Neural cell (in vitro differentiated cells): ENCODE data around the gene PIGL. TPM values are rescaled to one million over a fixed set of nuclear protein-coding genes. Genes with fewer than 3 reads are reported as not detected.

Experiments
- H2AFZ ChIP-seq: fragments of 200-600, 300-800 bp; sonication (generic), shearing (Covaris generic); 2 replicates; pipeline ENCODE4 v1.6.0; 2014; ENCODE audit warnings: low read depth, mild to moderate bottlenecking, antibody characterized with exemption, low read length, moderate library complexity
- H3F3A ChIP-seq: fragments of 200-600 bp; shearing (Covaris generic); 2 replicates; pipeline ENCODE4 v1.6.1; 2016; ENCODE audit warnings: mild to moderate bottlenecking, moderate library complexity, mixed read lengths, antibody characterized with exemption, low read length; ENCODE audit not compliant: insufficient read depth, poor library complexity, severe bottlenecking
- H3K27ac ChIP-seq: fragments of 200-600, 300-800 bp; sonication (generic), shearing (Covaris generic); 2 replicates; pipeline ENCODE4 v1.5.1; 2014; ENCODE audit warnings: mild to moderate bottlenecking, low read length, moderate library complexity
- H3K27me3 ChIP-seq: fragments of 300-800, 200-600 bp; sonication (generic), shearing (Covaris generic); 2 replicates; pipeline ENCODE4 v1.6.0; 2014; ENCODE audit warnings: mild to moderate bottlenecking, low read depth, low read length, moderate library complexity; ENCODE audit not compliant: insufficient read depth
- H3K36me3 ChIP-seq: fragments of 300-800, 200-600 bp; sonication (generic), shearing (Covaris generic); 2 replicates; pipeline ENCODE4 v1.5.1; 2014; ENCODE audit warnings: mild to moderate bottlenecking, antibody characterized with exemption, low read length, moderate library complexity; ENCODE audit not compliant: insufficient read depth
- H3K4me2 ChIP-seq: fragments of 300-800, 200-600 bp; sonication (generic), shearing (Covaris generic); 2 replicates; pipeline ENCODE4 v1.6.0; 2014; ENCODE audit warnings: mild to moderate bottlenecking, low read length
- H3K4me3 ChIP-seq: fragments of 300-800, 200-600 bp; sonication (generic), shearing (Covaris generic); 2 replicates; pipeline ENCODE4 v1.5.1; 2014; ENCODE audit warnings: mild to moderate bottlenecking, low read length, moderate library complexity
- H3K79me2 ChIP-seq: fragments of 200-600 bp; shearing (Covaris generic); replicated peaks from 2 replicates; pipeline ENCODE4 v1.6.0; 2014; ENCODE audit warnings: mild to moderate bottlenecking, low read length, moderate library complexity; ENCODE audit not compliant: insufficient read depth
- H3K9ac ChIP-seq: fragments of 300-800, 200-600 bp; sonication (generic), shearing (Covaris generic); 2 replicates; pipeline ENCODE4 v1.6.1; 2016; ENCODE audit warnings: mild to moderate bottlenecking, low read length, mixed read lengths
- H3K9me2 ChIP-seq: fragments of 200-600 bp; shearing (Covaris generic); 2 replicates; pipeline ENCODE4 v1.6.1; 2016; ENCODE audit warnings: mild to moderate bottlenecking, low read length, mixed read lengths; ENCODE audit not compliant: insufficient read depth
- H3K9me3 ChIP-seq: fragments of 200-600, 300-800 bp; sonication (generic), shearing (Covaris generic); 2 replicates; pipeline ENCODE4 v1.6.1; 2016; ENCODE audit warnings: mild to moderate bottlenecking, mixed run types, low read length, moderate library complexity, mixed read lengths
- H4K20me1 ChIP-seq: fragments of 200-600 bp; shearing (Covaris generic); 2 replicates; pipeline ENCODE4 v1.6.1; 2016; ENCODE audit warnings: mild to moderate bottlenecking, mixed run types; ENCODE audit not compliant: insufficient read depth
- CTCF ChIP-seq: fragments of 450-650 bp; IDR thresholded peaks from 2 replicates; pipeline ENCODE4 v1.5.1; 2014; ENCODE audit warnings: antibody characterized with exemption, mild to moderate bottlenecking, moderate library complexity; ENCODE audit not compliant: poor library complexity, severe bottlenecking
- EP300 ChIP-seq: fragments of 450-650 bp; conservative IDR thresholded peaks from 2 replicates; pipeline ENCODE4 v1.6.1; 2014; ENCODE audit warnings: antibody characterized with exemption, mild to moderate bottlenecking, moderate library complexity; ENCODE audit not compliant: poor library complexity, severe bottlenecking
- EZH2 ChIP-seq: fragments of 200-600, 300-800 bp; shearing (Covaris generic), sonication (generic); IDR thresholded peaks from 2 replicates; pipeline ENCODE4 v1.6.1; 2014; ENCODE audit warnings: antibody characterized with exemption, low read length, borderline replicate concordance, mild to moderate bottlenecking; ENCODE audit not compliant: insufficient read depth, poor library complexity, severe bottlenecking
- MXI1 ChIP-seq: fragments of 450-650 bp; conservative IDR thresholded peaks from 2 replicates; pipeline ENCODE4 v1.6.1; 2014; ENCODE audit warnings: antibody characterized with exemption, mild to moderate bottlenecking; ENCODE audit not compliant: poor library complexity, severe bottlenecking
- POLR2AphosphoS5 ChIP-seq: IDR thresholded peaks from 2 replicates; pipeline ENCODE4 v1.6.1; 2012
- RAD21 ChIP-seq: fragments of 450-650 bp; conservative IDR thresholded peaks from 2 replicates; pipeline ENCODE4 v1.6.1; 2014; ENCODE audit warnings: antibody characterized with exemption, mild to moderate bottlenecking, moderate library complexity
- SMC3 ChIP-seq: fragments of 450-650 bp; conservative IDR thresholded peaks from 2 replicates; pipeline ENCODE4 v1.6.1; 2014; ENCODE audit warnings: antibody characterized with exemption, mild to moderate bottlenecking, moderate library complexity; ENCODE audit not compliant: poor library complexity
- TAF1 ChIP-seq: IDR thresholded peaks from 2 replicates; pipeline ENCODE4 v1.6.1; 2012; ENCODE audit warnings: low read depth
- polyA plus RNA-seq: library from polyadenylated mRNA; depleted of rRNA; stranded (reverse); fragments of >200 nt; gene quantifications from 2 replicates; pipeline ENCODE4 v1.2.3, GENCODE V29; 2014
- TF ChIP-seq, protein P1 (sequence below): IDR thresholded peaks from 2 replicates; pipeline ENCODE4 v1.6.1; 2012; ENCODE audit warnings: borderline replicate concordance

The PIGL gene
- polyA plus RNA-seq, 1 donor from 2014 or later = 75.5 TPM

GRCh38 chr17:16288860-16289571, 72.0 kb downstream of the PIGL start:
- no peaks in the 10 kb centered on the region for H4K20me1 ChIP-seq
- H3K4me3 ChIP-seq = no peak overlapping the region
- H3K27me3 ChIP-seq = no peaks in the 10 kb centered on the region
- no peak overlapping the region for H3K9ac ChIP-seq
- no peaks in the 10 kb centered on the region for H3K9me3 ChIP-seq
- TF ChIP-seq TAF1 (no peak), RAD21 (no peak), POLR2AphosphoS5 (no peak), CTCF (no peak), EP300 (no peak), MXI1 (no peak), EZH2 (no peak), SMC3 (no peak)
- TF ChIP-seq, protein P1, sequence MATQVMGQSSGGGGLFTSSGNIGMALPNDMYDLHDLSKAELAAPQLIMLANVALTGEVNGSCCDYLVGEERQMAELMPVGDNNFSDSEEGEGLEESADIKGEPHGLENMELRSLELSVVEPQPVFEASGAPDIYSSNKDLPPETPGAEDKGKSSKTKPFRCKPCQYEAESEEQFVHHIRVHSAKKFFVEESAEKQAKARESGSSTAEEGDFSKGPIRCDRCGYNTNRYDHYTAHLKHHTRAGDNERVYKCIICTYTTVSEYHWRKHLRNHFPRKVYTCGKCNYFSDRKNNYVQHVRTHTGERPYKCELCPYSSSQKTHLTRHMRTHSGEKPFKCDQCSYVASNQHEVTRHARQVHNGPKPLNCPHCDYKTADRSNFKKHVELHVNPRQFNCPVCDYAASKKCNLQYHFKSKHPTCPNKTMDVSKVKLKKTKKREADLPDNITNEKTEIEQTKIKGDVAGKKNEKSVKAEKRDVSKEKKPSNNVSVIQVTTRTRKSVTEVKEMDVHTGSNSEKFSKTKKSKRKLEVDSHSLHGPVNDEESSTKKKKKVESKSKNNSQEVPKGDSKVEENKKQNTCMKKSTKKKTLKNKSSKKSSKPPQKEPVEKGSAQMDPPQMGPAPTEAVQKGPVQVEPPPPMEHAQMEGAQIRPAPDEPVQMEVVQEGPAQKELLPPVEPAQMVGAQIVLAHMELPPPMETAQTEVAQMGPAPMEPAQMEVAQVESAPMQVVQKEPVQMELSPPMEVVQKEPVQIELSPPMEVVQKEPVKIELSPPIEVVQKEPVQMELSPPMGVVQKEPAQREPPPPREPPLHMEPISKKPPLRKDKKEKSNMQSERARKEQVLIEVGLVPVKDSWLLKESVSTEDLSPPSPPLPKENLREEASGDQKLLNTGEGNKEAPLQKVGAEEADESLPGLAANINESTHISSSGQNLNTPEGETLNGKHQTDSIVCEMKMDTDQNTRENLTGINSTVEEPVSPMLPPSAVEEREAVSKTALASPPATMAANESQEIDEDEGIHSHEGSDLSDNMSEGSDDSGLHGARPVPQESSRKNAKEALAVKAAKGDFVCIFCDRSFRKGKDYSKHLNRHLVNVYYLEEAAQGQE = no peak
- no peaks in the 10 kb centered on the region for H3K79me2 ChIP-seq
- H2AFZ ChIP-seq = no peak overlapping the region
- H3K9me2 ChIP-seq = no peaks in the 10 kb centered on the region
- no peak overlapping the region for H3K27ac ChIP-seq
- no peaks in the 10 kb centered on the region for H3F3A ChIP-seq
- H3K36me3 ChIP-seq = no peaks in the 10 kb centered on the region
- H3K4me2 ChIP-seq = no peak overlapping the region

DNA sequence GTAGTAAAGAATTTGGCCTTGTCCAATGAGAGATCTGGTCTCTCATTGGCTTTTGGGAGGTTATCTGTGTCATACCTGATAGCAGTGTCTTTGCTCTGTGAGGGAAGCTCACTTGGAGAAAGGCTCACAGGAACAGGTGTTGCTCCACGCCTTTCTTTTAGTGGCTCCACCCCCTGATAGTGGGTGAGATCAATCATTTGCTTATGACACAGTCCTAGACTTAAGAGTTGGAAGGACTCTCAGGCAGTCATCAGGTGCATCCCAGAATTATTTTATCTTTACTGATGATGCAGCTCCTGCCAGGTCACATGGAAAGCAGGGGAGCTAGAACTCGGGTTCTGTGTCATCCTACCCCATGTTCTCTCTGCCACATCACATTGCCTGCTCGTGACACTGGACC, 76.9 kb downstream of the PIGL start:
- Histone ChIP-seq H3K4me2 (no peak overlapping the region), H3K79me2 (no peaks in the 10 kb centered on the region), H4K20me1 (no peaks in the 10 kb centered on the region), H3K27ac (no peak overlapping the region), H3F3A (no peaks in the 10 kb centered on the region), H3K27me3 (no peaks in the 10 kb centered on the region), H3K9me2 (no peaks in the 10 kb centered on the region), H2AFZ (no peak overlapping the region), H3K4me3 (no peak overlapping the region), H3K9me3 (no peaks in the 10 kb centered on the region), H3K9ac (no peak overlapping the region), H3K36me3 (no peaks in the 10 kb centered on the region)
- TF ChIP-seq MXI1 (no peak), EP300 (no peak), RAD21 (no peak), CTCF (no peak), EZH2 (no peak), TAF1 (no peak), POLR2AphosphoS5 (no peak), SMC3 (no peak)
- TF ChIP-seq, protein P1 = no peak
